Cardiac muscle cell (in vitro differentiated cells and primary cell): ENCODE measurements around the gene CBX7. TPM values are rescaled to one million over a fixed set of nuclear protein-coding genes. Genes with fewer than 3 reads are reported as not detected.

Source experiments
- DNase-seq, 2 donors: peaks; one replicate each; pipeline versions ENCODE4 v3.0.0 to v3.0.0-alpha.2; 2010 to 2017; ENCODE audit warnings: low read depth in 1 of 2, low spot score in 1 of 2
- H3K27ac ChIP-seq: fragments of 200-600 bp; sonication (generic); 2 replicates; pipeline ENCODE4 v1.5.1; 2016
- H3K27me3 ChIP-seq: fragments of 200-600 bp; sonication (generic); 2 replicates; pipeline ENCODE4 v1.6.0; 2016; ENCODE audit warnings: control low read depth
- H3K36me3 ChIP-seq: fragments of 200-600 bp; sonication (generic); 2 replicates; pipeline ENCODE4 v1.5.1; 2016; ENCODE audit warnings: control low read depth
- H3K4me1 ChIP-seq: fragments of 200-600 bp; sonication (generic); 2 replicates; pipeline ENCODE4 v1.8.1; 2017; ENCODE audit warnings: low read depth, mild to moderate bottlenecking, mixed run types
- H3K4me3 ChIP-seq: fragments of 200-600 bp; sonication (generic); 2 replicates; pipeline ENCODE4 v1.5.1; 2016; ENCODE audit warnings: mild to moderate bottlenecking
- H3K9me3 ChIP-seq: fragments of 200-600 bp; sonication (generic); 2 replicates; pipeline ENCODE4 v1.5.1; 2017; ENCODE audit warnings: low read depth, mild to moderate bottlenecking, control low read depth
- CTCF ChIP-seq: IDR thresholded peaks from 2 replicates; pipeline ENCODE4 v1.5.1; 2012; ENCODE audit warnings: low read depth, mild to moderate bottlenecking, low read length
- polyA plus RNA-seq: library from polyadenylated mRNA; unstranded; fragments of >200 nt; fragmentation: Nextera tagmentation; extraction: Ambion mirVana; gene quantifications from 2 replicates; pipeline ENCODE4 v1.2.1, GENCODE V29; 2016
- total RNA-seq: library from RNA; depleted of rRNA; stranded (reverse); fragments of >200 nt; gene quantifications from 2 replicates; pipeline ENCODE4 v1.2.3, GENCODE V29; 2016

Gene CBX7
- total and polyA plus RNA-seq, 2 experiments from 2014 or later: 10.2 to 31.3 TPM

- no peak overlapping the region for H3K4me3 ChIP-seq
- H3K4me1 ChIP-seq: peaks cover 11% of the 10 kb centered on the region
- TF ChIP-seq CTCF: no peak
- H3K27ac ChIP-seq: no peak overlapping the region
- no peaks in the 10 kb centered on the region for H3K36me3 ChIP-seq
- H3K27me3 ChIP-seq: no peaks in the 10 kb centered on the region
- DNase-seq: no peak
- no peaks in the 10 kb centered on the region for H3K9me3 ChIP-seq
Measured at GRCh38 chr22:39094717-39095389, 57.6 kb downstream of the CBX7 start.

DNA sequence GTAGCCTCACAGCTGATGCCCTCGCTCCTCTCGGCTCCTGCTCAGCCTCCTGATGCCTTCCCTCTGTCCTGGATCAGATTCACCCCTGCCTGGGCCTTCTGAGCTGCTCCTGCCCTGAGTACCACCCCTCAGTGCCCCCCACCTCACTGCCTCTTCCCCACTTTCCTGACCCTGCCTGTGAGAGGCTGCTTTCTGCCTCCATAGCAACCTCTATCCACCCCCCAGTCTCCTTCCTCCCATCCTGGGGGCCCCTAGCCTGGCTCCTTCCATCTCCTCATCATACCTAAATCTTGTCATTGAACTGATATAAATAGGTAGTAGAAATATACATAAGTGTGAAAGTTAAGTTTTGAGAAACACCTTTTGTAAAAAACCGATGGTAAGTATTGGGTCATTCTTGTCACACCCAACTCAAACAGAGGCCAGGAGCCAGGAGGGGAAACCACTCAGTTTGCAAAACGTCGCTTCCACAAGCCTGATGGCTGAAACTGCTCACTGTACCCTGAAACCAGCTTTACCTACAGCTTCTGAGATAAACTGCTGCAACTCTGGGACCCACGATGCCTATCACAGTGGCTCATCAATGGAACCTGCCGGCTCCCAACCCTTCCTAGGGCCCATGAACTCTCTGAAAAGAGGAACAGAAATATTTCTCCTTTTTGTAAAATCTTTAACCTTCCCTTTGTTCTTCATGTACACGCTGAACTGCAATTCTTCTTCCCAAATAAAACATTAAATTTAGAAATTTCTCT lies 60.2 kb downstream of the CBX7 start:
- Histone ChIP-seq H3K27ac (no peak overlapping the region), H3K4me3 (no peak overlapping the region), H3K36me3 (no peaks in the 10 kb centered on the region), H3K9me3 (no peaks in the 10 kb centered on the region), H3K4me1 (peaks cover 12% of the 10 kb centered on the region), H3K27me3 (no peaks in the 10 kb centered on the region)
- no peak for TF ChIP-seq CTCF
- DNase-seq: no peak

DNA sequence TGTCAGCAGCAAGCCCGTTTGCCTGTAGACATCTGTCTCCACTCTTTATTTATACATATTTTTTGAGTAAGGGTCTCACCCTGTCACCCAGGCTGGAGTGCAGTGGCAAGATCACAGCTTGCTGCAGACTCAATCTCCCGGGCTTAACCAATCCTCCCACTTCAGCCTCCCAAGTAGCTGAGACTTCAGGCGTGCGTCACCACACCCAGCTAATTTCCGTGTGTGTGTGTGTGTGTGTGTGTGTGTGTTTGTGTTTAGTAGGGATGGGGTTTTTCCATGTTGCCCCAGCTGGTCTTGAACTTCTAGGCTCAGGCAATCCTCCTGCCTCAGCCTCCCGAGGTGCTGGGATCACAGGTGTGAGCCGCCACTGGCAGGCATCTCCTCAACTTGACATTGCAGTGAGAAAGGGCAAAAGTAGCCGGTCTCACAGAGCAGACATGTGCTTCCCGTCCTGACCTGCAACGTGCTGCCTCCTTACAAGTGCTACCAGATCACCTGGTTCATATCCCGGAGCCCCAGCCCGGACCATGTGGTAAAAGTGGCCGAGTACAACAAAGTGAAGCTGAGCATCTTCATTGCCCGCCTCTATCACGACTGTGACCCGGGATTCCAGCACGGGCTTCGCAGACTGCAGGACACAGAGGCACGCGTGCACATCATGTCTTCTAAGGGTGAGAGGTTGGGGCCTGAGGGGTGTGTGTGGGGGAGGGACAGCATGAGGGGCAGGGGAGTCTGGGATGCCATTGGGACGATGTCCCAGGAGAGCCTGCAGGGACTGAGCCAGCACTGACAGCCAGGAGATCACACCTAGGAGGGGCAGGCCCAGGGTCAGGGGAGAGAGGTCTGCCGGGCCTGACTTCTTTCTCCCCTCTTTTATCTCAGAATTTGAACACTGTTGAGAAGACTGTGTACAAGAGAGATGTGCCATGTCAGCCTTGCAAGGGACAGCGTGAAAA lies 61.1 kb downstream of the CBX7 start:
- Histone ChIP-seq H3K27ac (no peak overlapping the region), H3K9me3 (no peaks in the 10 kb centered on the region), H3K4me3 (no peak overlapping the region), H3K27me3 (no peaks in the 10 kb centered on the region), H3K4me1 (peaks cover 7% of the 10 kb centered on the region), H3K36me3 (no peaks in the 10 kb centered on the region)
- DNase-seq: no peak
- TF ChIP-seq CTCF: no peak

DNA sequence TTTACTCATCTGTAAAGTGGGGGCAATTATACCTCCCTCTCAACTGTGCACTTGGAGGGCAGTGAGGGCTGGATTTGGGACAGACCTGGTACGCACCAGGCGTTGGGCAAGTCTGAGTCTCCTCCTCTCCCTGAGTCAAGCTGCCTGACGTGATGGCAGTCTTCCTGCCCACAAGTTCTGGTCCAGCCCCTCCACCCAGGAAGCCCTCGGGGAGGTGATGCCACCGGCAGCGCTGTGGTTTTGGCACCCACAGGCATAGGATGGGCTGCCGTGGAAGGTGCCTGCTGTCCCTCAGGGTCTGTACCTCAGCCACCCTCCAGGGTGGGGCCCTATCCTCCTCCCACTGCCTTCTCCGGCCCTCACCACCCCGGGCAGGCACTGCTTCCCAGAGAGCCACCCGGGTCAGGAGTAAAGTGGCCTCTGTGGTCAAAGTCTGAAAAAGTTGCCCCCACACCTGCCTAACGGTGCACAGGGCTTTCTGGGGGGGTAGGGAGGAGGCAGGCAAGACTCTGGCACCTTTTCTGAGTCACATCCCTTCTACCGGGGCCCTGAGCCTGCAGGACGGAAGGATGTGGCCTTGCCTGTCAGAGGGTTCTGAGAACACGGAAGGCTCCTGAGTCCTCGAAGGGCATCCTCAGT lies 61.9 kb downstream of the CBX7 start:
- Histone ChIP-seq H3K4me1 (peaks cover 7% of the 10 kb centered on the region), H3K9me3 (no peaks in the 10 kb centered on the region), H3K4me3 (no peak overlapping the region), H3K27ac (no peak overlapping the region), H3K27me3 (no peaks in the 10 kb centered on the region), H3K36me3 (no peaks in the 10 kb centered on the region)
- TF ChIP-seq CTCF: no peak
- DNase-seq: no peak

DNA sequence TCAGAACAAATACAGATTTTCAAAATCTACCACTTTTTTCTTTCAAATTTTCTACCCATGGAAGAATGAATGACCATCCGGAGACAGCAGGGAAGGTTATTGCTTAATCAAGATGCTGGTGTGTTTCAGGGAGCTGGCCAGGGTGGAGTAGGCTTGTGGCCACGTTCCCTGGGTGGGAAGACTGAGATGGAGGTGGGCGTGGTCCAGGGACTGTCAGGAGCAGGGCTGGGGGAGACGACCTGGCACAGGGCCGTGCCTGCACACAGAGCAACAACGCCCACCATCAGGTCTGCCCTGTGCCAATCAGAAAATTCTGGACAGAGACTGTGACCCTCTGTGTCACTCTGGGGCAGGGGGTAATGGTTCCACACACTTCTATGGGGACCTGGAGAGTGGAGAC lies 62.6 kb downstream of the CBX7 start:
- H3K36me3 ChIP-seq: no peaks in the 10 kb centered on the region
- no peaks in the 10 kb centered on the region for H3K9me3 ChIP-seq
- no peak for TF ChIP-seq CTCF
- H3K4me1 ChIP-seq: peaks cover 7% of the 10 kb centered on the region
- no peak overlapping the region for H3K27ac ChIP-seq
- no peaks in the 10 kb centered on the region for H3K27me3 ChIP-seq
- no peak for DNase-seq
- H3K4me3 ChIP-seq: no peak overlapping the region
